Measurements from ENCODE around the gene ATG4D. TPM values are rescaled to one million over a fixed set of nuclear protein-coding genes. Genes with fewer than 3 reads are reported as not detected.

Gene ATG4D
- total and polyA plus RNA-seq, 2 of the 4 experiments (the other 2 are of a cell fraction): 8.2 to 21.8 TPM

GRCh38 chr19:10497371-10497770, 46.3 kb upstream of the ATG4D start:
- no TSS peak for BruUV-seq (replicated peaks)
- Histone ChIP-seq H3K9me3 (ENCODE audit: control insufficient read depth, insufficient read depth, low read length) (no peaks in the 10 kb centered on the region), H3K56ac (ENCODE audit: extremely low read depth, insufficient read depth, low read length) (no peak overlapping the region), H3K18ac (ENCODE audit: low read depth, low read length) (no peak overlapping the region), H3K9me1 (ENCODE audit: insufficient read depth, low read length) (peaks cover 10% of the 10 kb centered on the region), H3K4ac (ENCODE audit: low read depth, low read length) (no peak overlapping the region), H3K27me3 (ENCODE audit: control insufficient read depth, insufficient read depth, low read length) (no peaks in the 10 kb centered on the region), H2BK120ac (ENCODE audit: low read depth, low read length) (no peak overlapping the region), H4K5ac (ENCODE audit: low read depth, low read length) (no peak overlapping the region), H2AK9ac (replicated peaks; ENCODE audit: low read depth, low read length, poor library complexity) (no peak overlapping the region), H2BK5ac (ENCODE audit: low read depth, low read length, poor library complexity, severe bottlenecking) (no peak overlapping the region), H3K36me3 (ENCODE audit: control insufficient read depth, insufficient read depth, low read length) (peaks cover 40% of the 10 kb centered on the region), H3K4me1 (ENCODE audit: control insufficient read depth, insufficient read depth, low read length) (peaks cover 3% of the 10 kb centered on the region; the same call in 1 of the 2 replicates), H4K91ac (ENCODE audit: insufficient read depth, low read depth, low read length) (no peak overlapping the region), H3K4me2 (ENCODE audit: low read depth, low read length) (no peak overlapping the region), H4K8ac (ENCODE audit: low read depth in 2 of 2, low read length in 2 of 2) (no peak overlapping the region), H2AFZ (replicated peaks; ENCODE audit: low read length, poor library complexity) (no peak overlapping the region), H2BK20ac (ENCODE audit: low read depth, low read length) (no peak overlapping the region), H2AK5ac (ENCODE audit: low read depth, low read length) (no peak overlapping the region), H3K23ac (ENCODE audit: low read depth, low read length) (no peak overlapping the region), H3K27ac (ENCODE audit: insufficient read depth, low read length) (no peak overlapping the region), H3K79me1 (ENCODE audit: low read depth in 1 of 2, low read length in 2 of 2) (peaks cover 28 to 57% of the 10 kb centered on the region in 2 experiments), H3K14ac (replicated peaks; ENCODE audit: low read depth, low read length) (no peak overlapping the region), H3K4me3 (ENCODE audit: insufficient read depth, low read depth, low read length) (no peak overlapping the region), H4K20me1 (ENCODE audit: insufficient read depth, low read length) (peaks cover 16% of the 10 kb centered on the region), H3K9ac (ENCODE audit: low read depth, low read length) (no peak overlapping the region), H2BK15ac (ENCODE audit: low read depth, low read length) (no peak overlapping the region)
- TF ChIP-seq MAFK (IDR thresholded peaks at IDR 0.05; ENCODE audit: low read depth, low read length) (no peak), ELK1 (IDR thresholded peaks at IDR 0.05; ENCODE audit: borderline replicate concordance, low read depth, low read length) (no peak), SMC3 (IDR thresholded peaks at IDR 0.05; ENCODE audit: low read depth, low read length) (no peak), RFX5 (IDR thresholded peaks at IDR 0.05; ENCODE audit: low read depth, low read length) (no peak), CHD1 (IDR thresholded peaks at IDR 0.05; ENCODE audit: low read depth, low read length) (no peak), CEBPB (IDR thresholded peaks at IDR 0.05; ENCODE audit: low read depth, low read length) (no peak), CTCF (conservative IDR thresholded peaks at IDR 0.05; ENCODE audit: low read depth, low read length) (no peak), POLR2A (IDR thresholded peaks at IDR 0.05; ENCODE audit: low read depth, low read length) (no peak), MXI1 (IDR thresholded peaks at IDR 0.05; ENCODE audit: borderline replicate concordance, low read depth, low read length) (no peak), RAD21 (IDR thresholded peaks at IDR 0.05; ENCODE audit: low read length) (no peak), USF2 (IDR thresholded peaks at IDR 0.05; ENCODE audit: low read depth, low read length) (no peak), FOS (IDR thresholded peaks at IDR 0.05; ENCODE audit: low read depth, low read length) (no peak), BHLHE40 (IDR thresholded peaks at IDR 0.05; ENCODE audit: low read depth, low read length) (no peak), RCOR1 (IDR thresholded peaks at IDR 0.05; ENCODE audit: insufficient replicate concordance, low read length) (no peak), MAZ (IDR thresholded peaks at IDR 0.05; ENCODE audit: borderline replicate concordance, low read depth, low read length) (no peak), NFE2L2 (IDR thresholded peaks at IDR 0.05; ENCODE audit: low read depth, low read length) (no peak)
- dilution Hi-C loops (cut with HindIII; ENCODE audit: low sequenced_read_pairs, unreplicated experiment) (no loop called here), intact Hi-C loops (cut with micrococcal nuclease) (no loop called here), in situ Hi-C loops (cut with MboI; ENCODE audit: low sequenced_read_pairs) (loop anchor here (10.0 kb wide), 1 partner anchor 147 kb away; no protein-coding TSS in a partner anchor)
- ChIA-PET CTCF (no interaction called here), POLR2A (ENCODE audit: unreplicated experiment) (no interaction called here)
- ATAC-seq (ENCODE audit: low read depth) (no peak), DNase-seq (no peak)
- 100% methylated on average over 2 of the region's 4 CpGs; no CpG with 5 or more reads in 1 of the 2 experiments for WGBS, 2 experiments (ENCODE audit: extremely low coverage in 2 of 2, insufficient read length in 1 of 2)
